DMS79 treated with DMSO at 0.1 percent for 48 hours (cell line): ENCODE measurements around the gene BTK.
"Not testable (repeated sequence)": the region's sequence is repeated elsewhere in the genome, so short reads cannot be mapped to it uniquely, and the experiment has no call there.

Source experiments
- DNase-seq: peaks from one replicate; lab custom pipeline; 2025; lab: John Stamatoyannopoulos, UW

Gene BTK

DNA sequence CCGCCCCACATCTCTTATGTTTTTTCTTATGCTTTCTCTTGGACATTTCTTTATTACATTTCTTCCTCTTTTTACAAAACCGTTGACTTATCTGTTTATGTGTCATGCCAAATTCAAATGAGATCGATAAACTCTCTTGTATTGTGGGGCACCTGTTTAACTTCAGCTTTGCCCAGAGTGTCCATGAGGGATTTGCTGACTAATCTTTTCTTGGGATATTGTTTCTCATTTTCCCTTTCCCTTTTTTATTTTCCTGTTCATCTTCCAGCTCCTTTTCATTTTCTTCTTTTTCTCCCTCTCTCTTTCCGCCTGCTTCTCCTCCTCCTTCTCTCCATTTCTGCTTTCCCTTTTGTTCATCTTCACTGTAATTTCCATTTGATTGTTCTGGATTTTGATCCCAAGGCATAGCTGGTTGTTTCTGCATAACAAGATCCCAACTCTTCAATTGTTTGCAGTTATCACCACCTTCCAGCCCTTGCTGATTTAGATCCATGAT lies 48.2 kb downstream of the BTK start:
- no peak for DNase-seq

DNA sequence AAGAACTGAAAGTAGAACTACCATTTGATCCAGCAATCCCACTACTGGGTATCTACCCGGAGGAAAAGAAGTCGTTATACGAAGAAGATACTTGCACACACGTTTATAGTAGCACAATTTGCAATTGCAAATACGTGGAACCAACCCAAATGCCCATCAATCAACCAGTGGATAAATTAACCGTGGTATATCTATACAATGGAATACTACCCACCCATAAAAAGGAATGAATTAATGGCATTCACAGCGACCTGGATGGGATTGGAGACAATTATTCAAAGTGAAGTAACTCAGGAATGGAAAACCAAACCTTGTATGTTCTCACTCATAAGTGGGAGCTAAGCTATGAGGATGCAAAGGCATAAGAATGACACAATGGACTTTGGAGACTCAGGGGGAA lies 51.7 kb downstream of the BTK start:
- not testable (repeated sequence) for DNase-seq

DNA sequence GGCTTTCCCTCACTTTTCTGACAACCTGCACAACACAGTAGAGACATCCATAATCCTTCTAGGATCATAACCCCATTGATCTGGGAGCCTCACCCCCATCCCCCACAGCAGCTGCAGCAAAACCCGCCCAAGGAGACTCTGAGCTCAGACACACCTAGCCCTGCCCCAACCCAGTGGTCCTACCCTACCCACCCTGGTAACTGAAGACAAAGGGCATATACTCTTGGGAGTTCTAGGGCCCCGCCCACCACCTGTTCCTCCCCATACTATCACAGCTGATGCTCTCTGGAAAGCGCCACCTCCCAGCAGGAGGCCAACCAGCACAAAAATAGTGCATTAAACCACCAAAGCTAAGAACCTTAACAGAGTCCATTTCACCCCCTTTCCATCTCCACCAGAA lies 59.4 kb downstream of the BTK start:
- DNase-seq = not testable (repeated sequence)

GRCh38 chrX:101303790-101304189 lies 82.2 kb downstream of the BTK start:
- DNase-seq = no peak
